ENCODE measurements around the gene C19orf38.

- TF ChIP-seq CTCF (IDR thresholded peaks at IDR 0.05) (no peak), EP300 (IDR thresholded peaks at IDR 0.05) (no peak)
Observed at GRCh38 chr19:10850631-10851030, 2.4 kb downstream of the C19orf38 start.
